B cell (primary cell): ENCODE data around the gene SART3. TPM values are rescaled to one million over a fixed set of nuclear protein-coding genes. Genes with fewer than 3 reads are reported as not detected.

Experiments
- ATAC-seq: fragments of 200-7000 bp; cut with Tn5 transposase; one replicate; pipeline ENCODE4 v1.10.0; 2021; ENCODE audit warnings: low read depth, mild to moderate bottlenecking, moderate number of reproducible peaks, moderate library complexity
- CTCF ChIA-PET: fragments of 350-600 bp; sonication (Branson Sonifier 250); formaldehyde crosslinking; loops from one replicate; lab custom pipeline; 2021; ENCODE audit warnings: antibody characterized with exemption, inconsistent platforms; lab: Charles Lee
- POLR2A ChIA-PET: fragments of 350-600 bp; sonication (Branson Sonifier 250); formaldehyde crosslinking; loops from one replicate; lab custom pipeline; 2021; ENCODE audit warnings: antibody characterized with exemption; lab: Charles Lee
- DNase-seq: peaks from one replicate; pipeline ENCODE4 v3.0.0; 2013
- H2AFZ ChIP-seq: 2 replicates; pipeline ENCODE4 v1.6.1; 2012; ENCODE audit warnings: mild to moderate bottlenecking, low read depth, low read length; ENCODE audit not compliant: insufficient read depth, poor library complexity, severe bottlenecking
- H3K27ac ChIP-seq, 2 donors: 1 replicate in 1 of 2; 2 replicates in 1 of 2; pipeline ENCODE4 v1.5.1; 2012 to 2013; ENCODE audit warnings: low read length in 2 of 2, mild to moderate bottlenecking in 2 of 2, moderate library complexity in 1 of 2
- H3K27me3 ChIP-seq, 4 experiments: fragments of 200-600 bp in 1 of 4; sonication (generic) in 1 of 4; replicated peaks in 1 of 4; 1 replicate in 2 of 4; 2 replicates in 2 of 4; pipeline versions ENCODE4 v1.6.1 to v1.7.0; 2013 to 2016; ENCODE audit warnings: low read length in 3 of 4, mild to moderate bottlenecking in 2 of 4, mixed read lengths in 1 of 4, moderate library complexity in 1 of 4; ENCODE audit not compliant: insufficient read depth in 4 of 4, control insufficient read depth in 3 of 4; ENCODE audit errors: control extremely low read depth in 1 of 4
- H3K36me3 ChIP-seq, 2 experiments: replicated peaks in 1 of 2; 1 replicate in 1 of 2; 2 replicates in 1 of 2; pipeline versions ENCODE4 v1.6.1 to v1.7.1; 2013; ENCODE audit warnings: low read length in 1 of 2; ENCODE audit not compliant: insufficient read depth in 2 of 2, control insufficient read depth in 1 of 2; ENCODE audit errors: control extremely low read depth in 1 of 2, extremely low read depth in 1 of 2
- H3K4me1 ChIP-seq, 2 donors: fragments of 200-600 bp in 1 of 2; sonication (generic) in 1 of 2; 1 replicate in 1 of 2; 2 replicates in 1 of 2; pipeline versions ENCODE4 v1.5.1 to v1.6.1; 2013 to 2017; ENCODE audit warnings: low read length in 2 of 2; ENCODE audit not compliant: control insufficient read depth in 2 of 2, insufficient read depth in 2 of 2
- H3K4me2 ChIP-seq: replicated peaks from 2 replicates; pipeline ENCODE3; 2012; ENCODE audit warnings: mild to moderate bottlenecking, low read depth, low read length; ENCODE audit not compliant: poor library complexity, severe bottlenecking
- H3K4me3 ChIP-seq, 5 experiments: fragments of 200-600 bp in 1 of 5; sonication (generic) in 1 of 5; 1 replicate in 3 of 5; 2 replicates in 2 of 5; pipeline versions ENCODE4 v1.5.1 to v1.7.0; 2011 to 2016; ENCODE audit warnings: low read length in 4 of 5, mild to moderate bottlenecking in 4 of 5, low read depth in 2 of 5, control low read depth in 1 of 5, moderate library complexity in 1 of 5; ENCODE audit not compliant: insufficient read depth in 1 of 5; ENCODE audit errors: control extremely low read depth in 1 of 5, extremely low read depth in 1 of 5
- H3K79me2 ChIP-seq: fragments of 200-600 bp; sonication (generic); one replicate; pipeline ENCODE4 v1.6.0; 2016; ENCODE audit warnings: low read length; ENCODE audit not compliant: control insufficient read depth, insufficient read depth
- H3K9ac ChIP-seq: fragments of 200-600 bp; sonication (generic); 2 replicates; pipeline ENCODE4 v1.6.1; 2017; ENCODE audit warnings: mild to moderate bottlenecking, low read length, moderate library complexity
- H3K9me3 ChIP-seq, 3 donors: one replicate each; pipeline versions ENCODE4 v1.6.1 to v1.7.1; 2013; ENCODE audit warnings: low read length in 2 of 3; ENCODE audit not compliant: control insufficient read depth in 2 of 3, insufficient read depth in 1 of 3; ENCODE audit errors: control extremely low read depth in 1 of 3
- H4K20me1 ChIP-seq: 2 replicates; pipeline ENCODE4 v1.6.0; 2012; ENCODE audit warnings: mild to moderate bottlenecking, low read length; ENCODE audit not compliant: insufficient read depth, control insufficient read depth, poor library complexity, severe bottlenecking
- H3K27ac Mint-ChIP-seq: one replicate; pipeline ENCODE4 v1.8.0; 2021; ENCODE audit warnings: mixed read lengths
- H3K27me3 Mint-ChIP-seq: one replicate; pipeline ENCODE4 v1.8.0; 2021; ENCODE audit warnings: mixed read lengths
- H3K4me1 Mint-ChIP-seq: one replicate; pipeline ENCODE4 v1.8.0; 2021; ENCODE audit warnings: mixed read lengths
- H3K4me3 Mint-ChIP-seq: one replicate; pipeline ENCODE4 v1.8.0; 2021; ENCODE audit warnings: mixed read lengths
- H3K9me3 Mint-ChIP-seq: one replicate; pipeline ENCODE4 v1.8.0; 2022; ENCODE audit warnings: mixed read lengths; ENCODE audit not compliant: insufficient read depth
- CTCF ChIP-seq: fragments of 200-600 bp; IDR thresholded peaks from one replicate; pipeline ENCODE4 v1.8.0; 2022; ENCODE audit warnings: antibody characterized with exemption, mild to moderate bottlenecking
- EZH2 ChIP-seq: IDR thresholded peaks from 2 replicates; pipeline ENCODE4 v1.6.1; 2012; ENCODE audit warnings: borderline replicate concordance, low read depth, mild to moderate bottlenecking, moderate library complexity, low read length; ENCODE audit not compliant: insufficient read depth, poor library complexity, severe bottlenecking
- WGBS: methylation state at CpG from one replicate; pipeline ENCODE4 v1.1.5; 2013; ENCODE audit warnings: missing lambda C conversion rate; ENCODE audit not compliant: insufficient coverage; 5-methylcytosine and 5-hydroxymethylcytosine counted together
- intact Hi-C: fragments of 100-400 bp; cut with micrococcal nuclease; formaldehyde crosslinking; loops from one replicate; pipeline ENCODE4 v1.10.0; 2022
- polyA plus RNA-seq: library from polyadenylated mRNA; depleted of rRNA; stranded (reverse); fragments of >200 nt; gene quantifications from 2 replicates; pipeline ENCODE4 v1.2.3, GENCODE V29; 2012
- total RNA-seq, 2 donors: library from RNA; stranded (reverse); fragments of 120-200 nt in 1 of 2; gene quantifications; 1 replicate in 1 of 2; 2 replicates in 1 of 2; pipeline versions ENCODE4 v1.2.3 to v1.2.4, GENCODE V29; 2013 to 2022

SART3 gene
- total and polyA plus RNA-seq, 2 donors (not counting 1 experiment from before 2014, with no cell fraction given): 24.1 to 131 TPM

- Histone ChIP-seq H3K36me3 (peaks cover 8 to 26% of the 10 kb centered on the region in 2 experiments), H3K4me1 (peaks cover 49 to 69% of the 10 kb centered on the region in 2 donors), H3K27me3 (no peaks in the 10 kb centered on the region), H3K9me3 (no peaks in the 10 kb centered on the region), H3K4me2 (no peak overlapping the region), H2AFZ (no peak overlapping the region), H3K27ac (peak overlapping the region in 1 of 2 donors; percentile 64), H3K79me2 (no peaks in the 10 kb centered on the region), H4K20me1 (no peaks in the 10 kb centered on the region), H3K4me3 (no peak overlapping the region), H3K9ac (no peak overlapping the region)
- DNase-seq: no peak
- 100% methylated on average over 6 of the region's 8 CpGs for WGBS
- H3K27ac Mint-ChIP-seq: peak overlapping the region; percentile 80
- ChIA-PET CTCF (interaction anchor here (0.7 to 19.8 kb wide), 12 partner anchors 8 to 254 kb away, joined by 3 to 424 read pairs (median 8); partner anchors contain the start of genes ISCU and SELPLG), POLR2A (interaction anchor here (0.6 to 1.9 kb wide), 4 partner anchors 46 to 290 kb away, joined by 4 to 9 read pairs (median 8); no protein-coding TSS in a partner anchor)
- H3K27me3 Mint-ChIP-seq: no peaks in the 10 kb centered on the region
- intact Hi-C loops: no loop called here
- ATAC-seq: no peak
- H3K4me3 Mint-ChIP-seq: peak overlapping the region; percentile 38
- H3K4me1 Mint-ChIP-seq: peaks cover 82% of the 10 kb centered on the region
- TF ChIP-seq EZH2 (no peak), CTCF (no peak)
- no peaks in the 10 kb centered on the region for H3K9me3 Mint-ChIP-seq
Measured at GRCh38 chr12:108571609-108572165, 10.7 kb upstream of the SART3 start.
